WTC11 (cell line): ENCODE results near the gene SDR9C7. TPM values are rescaled to one million over a fixed set of nuclear protein-coding genes. Genes with fewer than 3 reads are reported as not detected.
A peak's percentile ranks its signal among the peaks of the same experiment; 100 is the strongest.
"Not testable (repeated sequence)": the region's sequence is repeated elsewhere in the genome, so short reads cannot be mapped to it uniquely, and the experiment has no call there.

Experiments
- ATAC-seq: fragments of 200-7000 bp; cut with Tn5 transposase; 2 replicates; pipeline ENCODE4 v1.10.0; 2021; ENCODE audit warnings: mild to moderate bottlenecking, moderate library complexity
- CTCF ChIA-PET: fragments of 300-600 bp; sonication (Branson Sonifier 250); formaldehyde crosslinking; loops from one replicate; lab custom pipeline; 2021; ENCODE audit warnings: antibody characterized with exemption; lab: Charles Lee
- POLR2A ChIA-PET: fragments of 350-600 bp; sonication (Branson Sonifier 250); formaldehyde crosslinking; loops from one replicate; lab custom pipeline; 2021; ENCODE audit warnings: antibody characterized with exemption; lab: Charles Lee
- DNase-seq: peaks from one replicate; pipeline ENCODE4 v3.0.0; 2021; ENCODE audit warnings: low spot score
- H3K27ac Mint-ChIP-seq: 2 replicates; pipeline ENCODE4 v1.8.0; 2021; ENCODE audit warnings: mixed read lengths
- H3K27me3 Mint-ChIP-seq: 2 replicates; pipeline ENCODE4 v1.8.0; 2021; ENCODE audit warnings: low read depth, mild to moderate bottlenecking, moderate library complexity, mixed read lengths
- H3K36me3 Mint-ChIP-seq: 2 replicates; pipeline ENCODE4 v1.8.0; 2021; ENCODE audit warnings: mixed read lengths
- H3K4me1 Mint-ChIP-seq: 2 replicates; pipeline ENCODE4 v1.8.0; 2022; ENCODE audit warnings: mixed read lengths
- H3K4me3 Mint-ChIP-seq: 2 replicates; pipeline ENCODE4 v1.8.0; 2021; ENCODE audit warnings: mild to moderate bottlenecking, moderate library complexity, mixed read lengths
- H3K9me3 Mint-ChIP-seq: 2 replicates; pipeline ENCODE4 v1.8.0; 2021; ENCODE audit warnings: mixed read lengths
- HMGA2 ChIP-seq: fragments of 250-450 bp; sonication (Bioruptor Pico); IDR thresholded peaks from 2 replicates; pipeline ENCODE4 v1.4.0; 2021; ENCODE audit warnings: mild to moderate bottlenecking, moderate library complexity
- IRF2 ChIP-seq: sonication (generic); formaldehyde crosslinking; IDR thresholded peaks from 2 replicates; pipeline ENCODE4 v1.8.0; 2022; ENCODE audit warnings: low read depth, missing genetic modification reagents, borderline replicate concordance
- KAT7 ChIP-seq: sonication (generic); formaldehyde crosslinking; IDR thresholded peaks from 2 replicates; pipeline ENCODE4 v1.8.1; 2023; ENCODE audit warnings: missing genetic modification reagents, mild to moderate bottlenecking, borderline replicate concordance
- MYBL2 ChIP-seq: sonication (generic); formaldehyde crosslinking; IDR thresholded peaks from 2 replicates; pipeline ENCODE4 v1.8.1; 2023; ENCODE audit warnings: mild to moderate bottlenecking, moderate library complexity, missing genetic modification reagents
- NFYB ChIP-seq: sonication (generic); formaldehyde crosslinking; conservative IDR thresholded peaks from 2 replicates; pipeline ENCODE4 v1.8.0; 2022; ENCODE audit warnings: low read depth, missing genetic modification reagents
- NR2C2 ChIP-seq: sonication (generic); formaldehyde crosslinking; IDR thresholded peaks from 2 replicates; pipeline ENCODE4 v1.8.0; 2022; ENCODE audit warnings: mild to moderate bottlenecking, missing genetic modification reagents
- OVOL2 ChIP-seq: fragments of 250-450 bp; sonication (Bioruptor Pico); IDR thresholded peaks from 2 replicates; pipeline ENCODE4 v1.9.0; 2021; ENCODE audit warnings: mild to moderate bottlenecking, borderline replicate concordance
- TCF7 ChIP-seq: sonication (generic); formaldehyde crosslinking; IDR thresholded peaks from 2 replicates; pipeline ENCODE4 v1.8.0; 2022; ENCODE audit warnings: mild to moderate bottlenecking, low read depth, missing genetic modification reagents, moderate library complexity
- ZBTB21 ChIP-seq: sonication (generic); formaldehyde crosslinking; IDR thresholded peaks from 2 replicates; pipeline ENCODE4 v1.8.1; 2023; ENCODE audit warnings: mild to moderate bottlenecking, missing genetic modification reagents, borderline replicate concordance
- ZNF263 ChIP-seq: sonication (generic); formaldehyde crosslinking; IDR thresholded peaks from 2 replicates; pipeline ENCODE4 v1.8.1; 2022; ENCODE audit warnings: low read depth, mild to moderate bottlenecking, moderate library complexity, missing genetic modification reagents
- ZNF416 ChIP-seq: fragments of 250-450 bp; sonication (Bioruptor Pico); IDR thresholded peaks from 2 replicates; pipeline ENCODE4 v1.9.0; 2021; ENCODE audit warnings: mild to moderate bottlenecking, inconsistent platforms
- ZNF423 ChIP-seq: fragments of 250-450 bp; sonication (Bioruptor Pico); IDR thresholded peaks from 2 replicates; pipeline ENCODE4 v2.1.2; 2022; ENCODE audit warnings: mild to moderate bottlenecking, moderate library complexity
- total RNA-seq: library from RNA; stranded (reverse); gene quantifications from 3 replicates; pipeline ENCODE4 v1.2.3, GENCODE V29; 2021
- TF ChIP-seq, protein P1 (sequence below): fragments of 200-600 bp; IDR thresholded peaks from 2 replicates; pipeline ENCODE4 v1.8.0; 2022; ENCODE audit warnings: antibody characterized with exemption
- TF ChIP-seq, protein P2 (sequence below): sonication (generic); formaldehyde crosslinking; IDR thresholded peaks from 2 replicates; pipeline ENCODE4 v1.8.1; 2023; ENCODE audit warnings: mild to moderate bottlenecking, missing genetic modification reagents, moderate library complexity
- TF ChIP-seq, protein P3 (sequence below): fragments of 250-450 bp; sonication (Bioruptor Pico); conservative IDR thresholded peaks from 2 replicates; pipeline ENCODE4 v1.9.0; 2021; ENCODE audit warnings: mild to moderate bottlenecking
- TF ChIP-seq, protein P4 (sequence below): fragments of 250-450 bp; sonication (Bioruptor Pico); IDR thresholded peaks from 2 replicates; pipeline ENCODE4 v1.9.0; 2021; ENCODE audit warnings: mild to moderate bottlenecking, borderline replicate concordance
- TF ChIP-seq, protein P5 (sequence below): sonication (generic); formaldehyde crosslinking; IDR thresholded peaks from 2 replicates; pipeline ENCODE4 v1.8.0; 2022; ENCODE audit warnings: missing genetic modification reagents
- TF ChIP-seq, protein P6 (sequence below): sonication (generic); formaldehyde crosslinking; IDR thresholded peaks from 2 replicates; pipeline ENCODE4 v1.8.0; 2022; ENCODE audit warnings: mild to moderate bottlenecking, missing genetic modification reagents
- TF ChIP-seq, protein P7 (sequence below): sonication (generic); formaldehyde crosslinking; IDR thresholded peaks from 2 replicates; pipeline ENCODE4 v1.8.0; 2022; ENCODE audit warnings: mild to moderate bottlenecking, missing genetic modification reagents

The SDR9C7 gene
- total RNA-seq, 1 experiment from 2014 or later = not detected

DNA sequence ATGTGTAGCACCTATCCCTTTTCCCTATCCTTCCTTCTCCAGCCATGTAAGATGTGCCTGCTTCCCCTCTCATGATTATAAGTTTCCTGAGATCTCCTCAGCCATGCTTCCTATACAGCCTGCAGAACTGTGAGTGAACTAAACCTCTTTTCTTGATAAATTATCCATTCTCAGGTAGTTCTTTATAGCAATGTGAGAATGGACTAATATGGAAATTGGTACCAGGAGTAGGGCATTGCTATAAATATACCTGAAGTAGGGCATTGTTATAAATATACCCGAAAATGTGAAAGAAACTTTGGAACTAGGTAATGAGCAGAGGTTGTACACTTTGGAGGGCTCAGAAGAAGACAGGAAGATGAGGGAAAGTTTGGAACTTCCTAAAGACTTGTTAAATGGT lies 48.9 kb downstream of the SDR9C7 start:
- H3K4me1 Mint-ChIP-seq = no peaks in the 10 kb centered on the region
- H3K9me3 Mint-ChIP-seq = peaks cover 83% of the 10 kb centered on the region
- no peak overlapping the region for H3K27ac Mint-ChIP-seq
- POLR2A ChIA-PET = no interaction called here
- CTCF ChIA-PET = no interaction called here
- H3K4me3 Mint-ChIP-seq = no peak overlapping the region
- no peak for DNase-seq
- peaks cover 47% of the 10 kb centered on the region for H3K36me3 Mint-ChIP-seq
- peaks cover 39% of the 10 kb centered on the region for H3K27me3 Mint-ChIP-seq
- no peak for ATAC-seq
- TF ChIP-seq OVOL2 = no peak
- TF ChIP-seq, all 79 proteins: peak for 0

DNA sequence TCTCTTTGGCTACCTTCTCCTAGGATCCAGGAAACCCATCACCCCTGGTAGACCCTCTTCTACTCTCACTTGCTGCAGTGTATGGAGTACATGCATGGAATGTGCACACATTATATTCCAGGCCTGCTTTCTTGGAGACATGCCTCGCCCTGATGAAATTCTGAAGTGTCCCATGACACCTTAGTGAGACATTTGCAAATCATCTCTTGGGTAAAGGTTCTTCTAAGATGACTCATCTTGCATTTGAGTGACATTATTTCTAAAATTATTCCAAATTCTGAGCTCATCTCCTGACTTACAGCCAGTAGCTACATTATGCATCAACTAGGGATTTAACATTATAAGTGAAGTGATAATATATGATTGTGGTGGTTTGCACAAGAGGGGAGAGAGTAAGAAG lies 49.8 kb downstream of the SDR9C7 start:
- Mint-ChIP-seq H3K27ac (no peak overlapping the region), H3K36me3 (peaks cover 49% of the 10 kb centered on the region), H3K27me3 (peaks cover 34% of the 10 kb centered on the region), H3K4me3 (no peak overlapping the region), H3K4me1 (no peaks in the 10 kb centered on the region), H3K9me3 (peaks cover 84% of the 10 kb centered on the region)
- TF ChIP-seq, protein P1, sequence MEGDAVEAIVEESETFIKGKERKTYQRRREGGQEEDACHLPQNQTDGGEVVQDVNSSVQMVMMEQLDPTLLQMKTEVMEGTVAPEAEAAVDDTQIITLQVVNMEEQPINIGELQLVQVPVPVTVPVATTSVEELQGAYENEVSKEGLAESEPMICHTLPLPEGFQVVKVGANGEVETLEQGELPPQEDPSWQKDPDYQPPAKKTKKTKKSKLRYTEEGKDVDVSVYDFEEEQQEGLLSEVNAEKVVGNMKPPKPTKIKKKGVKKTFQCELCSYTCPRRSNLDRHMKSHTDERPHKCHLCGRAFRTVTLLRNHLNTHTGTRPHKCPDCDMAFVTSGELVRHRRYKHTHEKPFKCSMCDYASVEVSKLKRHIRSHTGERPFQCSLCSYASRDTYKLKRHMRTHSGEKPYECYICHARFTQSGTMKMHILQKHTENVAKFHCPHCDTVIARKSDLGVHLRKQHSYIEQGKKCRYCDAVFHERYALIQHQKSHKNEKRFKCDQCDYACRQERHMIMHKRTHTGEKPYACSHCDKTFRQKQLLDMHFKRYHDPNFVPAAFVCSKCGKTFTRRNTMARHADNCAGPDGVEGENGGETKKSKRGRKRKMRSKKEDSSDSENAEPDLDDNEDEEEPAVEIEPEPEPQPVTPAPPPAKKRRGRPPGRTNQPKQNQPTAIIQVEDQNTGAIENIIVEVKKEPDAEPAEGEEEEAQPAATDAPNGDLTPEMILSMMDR = no peak
- TF ChIP-seq TCF7 (CRISPR knock-in tag) (no peak), HMGA2 (CRISPR knock-in tag) (no peak), NR2C2 (CRISPR knock-in tag) (no peak), ZNF423 (CRISPR knock-in tag) (no peak), NFYB (CRISPR knock-in tag) (no peak), ZNF416 (no peak), ZBTB21 (no peak), KAT7 (CRISPR knock-in tag) (no peak), MYBL2 (CRISPR knock-in tag) (no peak), ZNF263 (CRISPR knock-in tag) (no peak), IRF2 (no peak)
- TF ChIP-seq, protein P2, sequence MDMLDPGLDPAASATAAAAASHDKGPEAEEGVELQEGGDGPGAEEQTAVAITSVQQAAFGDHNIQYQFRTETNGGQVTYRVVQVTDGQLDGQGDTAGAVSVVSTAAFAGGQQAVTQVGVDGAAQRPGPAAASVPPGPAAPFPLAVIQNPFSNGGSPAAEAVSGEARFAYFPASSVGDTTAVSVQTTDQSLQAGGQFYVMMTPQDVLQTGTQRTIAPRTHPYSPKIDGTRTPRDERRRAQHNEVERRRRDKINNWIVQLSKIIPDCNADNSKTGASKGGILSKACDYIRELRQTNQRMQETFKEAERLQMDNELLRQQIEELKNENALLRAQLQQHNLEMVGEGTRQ (CRISPR knock-in tag) = no peak
- TF ChIP-seq, protein P3, sequence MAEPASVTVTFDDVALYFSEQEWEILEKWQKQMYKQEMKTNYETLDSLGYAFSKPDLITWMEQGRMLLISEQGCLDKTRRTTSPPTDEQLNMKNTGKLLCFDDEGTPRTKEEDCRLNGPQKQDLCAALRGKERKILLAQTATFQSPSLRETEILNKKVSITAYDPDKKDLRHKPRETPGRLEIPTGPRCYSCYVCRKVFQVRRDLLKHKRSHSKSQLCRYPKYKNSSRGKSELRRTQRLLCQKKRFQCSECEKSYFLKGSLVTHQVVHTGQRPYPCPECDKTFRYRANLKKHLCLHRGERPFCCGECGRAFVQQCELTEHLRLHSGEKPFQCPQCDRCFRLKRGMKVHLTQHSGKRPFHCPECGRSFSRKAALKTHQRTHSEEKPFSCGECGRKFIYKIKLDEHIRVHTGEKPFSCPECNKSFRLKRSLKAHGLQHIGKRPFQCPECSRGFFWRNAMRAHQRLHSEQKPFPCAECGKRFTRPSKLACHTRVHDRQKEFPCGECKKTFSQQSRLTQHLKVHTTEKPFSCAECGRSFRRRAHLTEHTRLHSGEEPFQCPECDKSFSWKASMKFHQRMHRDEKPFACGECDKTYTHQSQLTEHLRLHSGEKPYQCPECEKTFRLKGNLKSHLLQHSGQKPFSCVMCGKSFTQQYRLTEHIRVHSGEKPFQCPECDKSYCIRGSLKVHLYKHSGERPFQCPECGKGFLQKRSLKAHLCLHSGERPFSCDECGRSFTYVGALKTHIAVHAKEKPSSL (CRISPR knock-in tag) = no peak
- TF ChIP-seq, protein P4, sequence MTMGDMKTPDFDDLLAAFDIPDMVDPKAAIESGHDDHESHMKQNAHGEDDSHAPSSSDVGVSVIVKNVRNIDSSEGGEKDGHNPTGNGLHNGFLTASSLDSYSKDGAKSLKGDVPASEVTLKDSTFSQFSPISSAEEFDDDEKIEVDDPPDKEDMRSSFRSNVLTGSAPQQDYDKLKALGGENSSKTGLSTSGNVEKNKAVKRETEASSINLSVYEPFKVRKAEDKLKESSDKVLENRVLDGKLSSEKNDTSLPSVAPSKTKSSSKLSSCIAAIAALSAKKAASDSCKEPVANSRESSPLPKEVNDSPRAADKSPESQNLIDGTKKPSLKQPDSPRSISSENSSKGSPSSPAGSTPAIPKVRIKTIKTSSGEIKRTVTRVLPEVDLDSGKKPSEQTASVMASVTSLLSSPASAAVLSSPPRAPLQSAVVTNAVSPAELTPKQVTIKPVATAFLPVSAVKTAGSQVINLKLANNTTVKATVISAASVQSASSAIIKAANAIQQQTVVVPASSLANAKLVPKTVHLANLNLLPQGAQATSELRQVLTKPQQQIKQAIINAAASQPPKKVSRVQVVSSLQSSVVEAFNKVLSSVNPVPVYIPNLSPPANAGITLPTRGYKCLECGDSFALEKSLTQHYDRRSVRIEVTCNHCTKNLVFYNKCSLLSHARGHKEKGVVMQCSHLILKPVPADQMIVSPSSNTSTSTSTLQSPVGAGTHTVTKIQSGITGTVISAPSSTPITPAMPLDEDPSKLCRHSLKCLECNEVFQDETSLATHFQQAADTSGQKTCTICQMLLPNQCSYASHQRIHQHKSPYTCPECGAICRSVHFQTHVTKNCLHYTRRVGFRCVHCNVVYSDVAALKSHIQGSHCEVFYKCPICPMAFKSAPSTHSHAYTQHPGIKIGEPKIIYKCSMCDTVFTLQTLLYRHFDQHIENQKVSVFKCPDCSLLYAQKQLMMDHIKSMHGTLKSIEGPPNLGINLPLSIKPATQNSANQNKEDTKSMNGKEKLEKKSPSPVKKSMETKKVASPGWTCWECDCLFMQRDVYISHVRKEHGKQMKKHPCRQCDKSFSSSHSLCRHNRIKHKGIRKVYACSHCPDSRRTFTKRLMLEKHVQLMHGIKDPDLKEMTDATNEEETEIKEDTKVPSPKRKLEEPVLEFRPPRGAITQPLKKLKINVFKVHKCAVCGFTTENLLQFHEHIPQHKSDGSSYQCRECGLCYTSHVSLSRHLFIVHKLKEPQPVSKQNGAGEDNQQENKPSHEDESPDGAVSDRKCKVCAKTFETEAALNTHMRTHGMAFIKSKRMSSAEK (CRISPR knock-in tag) = no peak
- TF ChIP-seq, protein P5, sequence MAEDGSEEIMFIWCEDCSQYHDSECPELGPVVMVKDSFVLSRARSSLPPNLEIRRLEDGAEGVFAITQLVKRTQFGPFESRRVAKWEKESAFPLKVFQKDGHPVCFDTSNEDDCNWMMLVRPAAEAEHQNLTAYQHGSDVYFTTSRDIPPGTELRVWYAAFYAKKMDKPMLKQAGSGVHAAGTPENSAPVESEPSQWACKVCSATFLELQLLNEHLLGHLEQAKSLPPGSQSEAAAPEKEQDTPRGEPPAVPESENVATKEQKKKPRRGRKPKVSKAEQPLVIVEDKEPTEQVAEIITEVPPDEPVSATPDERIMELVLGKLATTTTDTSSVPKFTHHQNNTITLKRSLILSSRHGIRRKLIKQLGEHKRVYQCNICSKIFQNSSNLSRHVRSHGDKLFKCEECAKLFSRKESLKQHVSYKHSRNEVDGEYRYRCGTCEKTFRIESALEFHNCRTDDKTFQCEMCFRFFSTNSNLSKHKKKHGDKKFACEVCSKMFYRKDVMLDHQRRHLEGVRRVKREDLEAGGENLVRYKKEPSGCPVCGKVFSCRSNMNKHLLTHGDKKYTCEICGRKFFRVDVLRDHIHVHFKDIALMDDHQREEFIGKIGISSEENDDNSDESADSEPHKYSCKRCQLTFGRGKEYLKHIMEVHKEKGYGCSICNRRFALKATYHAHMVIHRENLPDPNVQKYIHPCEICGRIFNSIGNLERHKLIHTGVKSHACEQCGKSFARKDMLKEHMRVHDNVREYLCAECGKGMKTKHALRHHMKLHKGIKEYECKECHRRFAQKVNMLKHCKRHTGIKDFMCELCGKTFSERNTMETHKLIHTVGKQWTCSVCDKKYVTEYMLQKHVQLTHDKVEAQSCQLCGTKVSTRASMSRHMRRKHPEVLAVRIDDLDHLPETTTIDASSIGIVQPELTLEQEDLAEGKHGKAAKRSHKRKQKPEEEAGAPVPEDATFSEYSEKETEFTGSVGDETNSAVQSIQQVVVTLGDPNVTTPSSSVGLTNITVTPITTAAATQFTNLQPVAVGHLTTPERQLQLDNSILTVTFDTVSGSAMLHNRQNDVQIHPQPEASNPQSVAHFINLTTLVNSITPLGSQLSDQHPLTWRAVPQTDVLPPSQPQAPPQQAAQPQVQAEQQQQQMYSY (CRISPR knock-in tag) = no peak
- TF ChIP-seq, protein P6, sequence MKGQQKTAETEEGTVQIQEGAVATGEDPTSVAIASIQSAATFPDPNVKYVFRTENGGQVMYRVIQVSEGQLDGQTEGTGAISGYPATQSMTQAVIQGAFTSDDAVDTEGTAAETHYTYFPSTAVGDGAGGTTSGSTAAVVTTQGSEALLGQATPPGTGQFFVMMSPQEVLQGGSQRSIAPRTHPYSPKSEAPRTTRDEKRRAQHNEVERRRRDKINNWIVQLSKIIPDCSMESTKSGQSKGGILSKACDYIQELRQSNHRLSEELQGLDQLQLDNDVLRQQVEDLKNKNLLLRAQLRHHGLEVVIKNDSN = no peak
- TF ChIP-seq, protein P7, sequence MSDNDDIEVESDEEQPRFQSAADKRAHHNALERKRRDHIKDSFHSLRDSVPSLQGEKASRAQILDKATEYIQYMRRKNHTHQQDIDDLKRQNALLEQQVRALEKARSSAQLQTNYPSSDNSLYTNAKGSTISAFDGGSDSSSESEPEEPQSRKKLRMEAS (CRISPR knock-in tag) = no peak
- ChIA-PET POLR2A (no interaction called here), CTCF (no interaction called here)
- DNase-seq = no peak
- no peak for ATAC-seq

DNA sequence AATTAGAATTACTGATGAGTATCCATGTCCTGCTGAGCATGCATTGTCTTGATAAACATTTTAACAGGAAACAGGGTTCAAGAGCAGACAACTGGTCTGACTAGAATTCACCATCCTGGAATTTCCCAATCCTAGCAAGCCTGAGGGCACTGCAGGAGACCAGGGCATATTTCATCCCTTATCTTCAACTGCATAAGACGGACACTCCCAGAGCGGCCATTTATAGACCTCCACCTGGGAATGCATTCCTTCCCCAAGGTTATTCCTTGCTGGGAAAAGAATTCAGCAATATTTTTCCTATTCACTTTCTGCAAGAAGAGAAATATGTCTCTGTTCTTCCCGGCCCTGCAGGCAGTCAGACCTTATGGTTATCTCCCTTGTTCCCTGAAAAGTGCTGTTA lies 51.8 kb downstream of the SDR9C7 start:
- peaks cover 80% of the 10 kb centered on the region for H3K9me3 Mint-ChIP-seq
- DNase-seq = peak; percentile 20
- ATAC-seq, H3K4me1 Mint-ChIP-seq, CTCF ChIA-PET, POLR2A ChIA-PET, H3K27ac Mint-ChIP-seq, H3K4me3 Mint-ChIP-seq: not testable (repeated sequence)
- H3K36me3 Mint-ChIP-seq = peaks cover 49% of the 10 kb centered on the region
- H3K27me3 Mint-ChIP-seq = peaks cover 28% of the 10 kb centered on the region
